HEK293 (cell line): ENCODE results near the gene DDX54.

Experiments
- CTCF ChIA-PET: fragments of 350-600 bp; formaldehyde crosslinking; extraction: SDS; loops from one replicate; lab custom pipeline; 2021; ENCODE audit warnings: antibody characterized with exemption; lab: Yijun Ruan, JAX
- POLR2A ChIA-PET: fragments of 300-600 bp; formaldehyde crosslinking; extraction: SDS; loops from one replicate; lab custom pipeline; 2020; ENCODE audit warnings: antibody characterized with exemption, inconsistent platforms; lab: Yijun Ruan, JAX
- H3K27ac ChIP-seq: fragments of 200-500 bp; sonication (Bioruptor generic); 2 replicates; pipeline ENCODE4 v1.5.1; 2014; ENCODE audit warnings: low read depth, low read length, control low read depth, inconsistent platforms; ENCODE audit errors: extremely low read depth
- H3K36me3 ChIP-seq, 2 experiments: fragments of 200-500 bp in 1 of 2; sonication (Bioruptor generic) in 1 of 2; 1 replicate in 1 of 2; 2 replicates in 1 of 2; pipeline ENCODE4 v1.5.1; 2014 to 2017; ENCODE audit warnings: inconsistent platforms in 2 of 2, low read length in 2 of 2; ENCODE audit not compliant: control insufficient read depth in 2 of 2, insufficient read depth in 1 of 2
- H3K4me1 ChIP-seq: fragments of 200-500 bp; sonication (Bioruptor generic); 2 replicates; pipeline ENCODE4 v1.5.1; 2014; ENCODE audit warnings: mild to moderate bottlenecking, low read length, inconsistent platforms; ENCODE audit not compliant: control insufficient read depth, insufficient read depth
- H3K4me3 ChIP-seq: 2 replicates; pipeline ENCODE4 v1.5.1; 2011; ENCODE audit warnings: low read depth, mild to moderate bottlenecking, control low read depth, low read length, moderate library complexity
- H3K9me3 ChIP-seq: fragments of 200-500 bp; sonication (Bioruptor generic); 2 replicates; pipeline ENCODE4 v1.5.1; 2014; ENCODE audit warnings: low read depth, low read length, inconsistent platforms; ENCODE audit not compliant: control insufficient read depth, insufficient read depth
- BCL6B ChIP-seq: fragments of 450-650 bp; formaldehyde crosslinking; IDR thresholded peaks from 2 replicates; pipeline ENCODE4 v1.5.1; 2017; ENCODE audit warnings: missing biosample characterization, missing genetic modification characterization
- GLIS1 ChIP-seq: fragments of 450-650 bp; formaldehyde crosslinking; IDR thresholded peaks from 2 replicates; pipeline ENCODE4 v1.5.1; 2016; ENCODE audit warnings: missing biosample characterization, missing genetic modification characterization
- GLIS2 ChIP-seq: fragments of 450-650 bp; formaldehyde crosslinking; IDR thresholded peaks from 2 replicates; pipeline ENCODE4 v1.5.1; 2016; ENCODE audit warnings: missing biosample characterization, missing genetic modification characterization
- KLF17 ChIP-seq: fragments of 450-650 bp; formaldehyde crosslinking; IDR thresholded peaks from 2 replicates; pipeline ENCODE4 v1.5.1; 2016; ENCODE audit warnings: missing biosample characterization, missing genetic modification characterization
- OSR2 ChIP-seq: fragments of 450-650 bp; formaldehyde crosslinking; IDR thresholded peaks from 2 replicates; pipeline ENCODE4 v1.5.1; 2016; ENCODE audit warnings: missing biosample characterization, missing genetic modification characterization
- PRDM10 ChIP-seq: fragments of 450-650 bp; formaldehyde crosslinking; IDR thresholded peaks from 2 replicates; pipeline ENCODE4 v1.5.1; 2016; ENCODE audit warnings: missing biosample characterization, missing genetic modification characterization
- TRIM28 ChIP-seq: IDR thresholded peaks from 2 replicates; pipeline ENCODE4 v1.6.1; 2011; ENCODE audit warnings: low read length, control low read depth, borderline replicate concordance
- ZBTB44 ChIP-seq: fragments of 450-650 bp; IDR thresholded peaks from 2 replicates; pipeline ENCODE4 v1.5.1; 2018; ENCODE audit warnings: missing biosample characterization, mild to moderate bottlenecking, missing genetic modification characterization
- ZNF184 ChIP-seq: fragments of 450-650 bp; IDR thresholded peaks from 2 replicates; pipeline ENCODE4 v1.5.1; 2018; ENCODE audit warnings: missing biosample characterization, mild to moderate bottlenecking, missing genetic modification characterization
- ZNF223 ChIP-seq: fragments of 450-650 bp; formaldehyde crosslinking; IDR thresholded peaks from 2 replicates; pipeline ENCODE4 v1.5.1; 2016; ENCODE audit warnings: missing biosample characterization, missing genetic modification characterization
- ZNF311 ChIP-seq: fragments of 450-650 bp; formaldehyde crosslinking; IDR thresholded peaks from 2 replicates; pipeline ENCODE4 v1.5.1; 2017; ENCODE audit warnings: missing biosample characterization, missing genetic modification characterization, borderline replicate concordance
- ZNF324 ChIP-seq: fragments of 450-650 bp; formaldehyde crosslinking; IDR thresholded peaks from 2 replicates; pipeline ENCODE4 v1.5.1; 2016; ENCODE audit warnings: missing biosample characterization, missing genetic modification characterization
- ZNF350 ChIP-seq: fragments of 450-650 bp; formaldehyde crosslinking; IDR thresholded peaks from 2 replicates; pipeline ENCODE4 v1.5.0; 2017; ENCODE audit warnings: missing biosample characterization, mild to moderate bottlenecking, missing genetic modification characterization
- ZNF423 ChIP-seq: fragments of 450-650 bp; formaldehyde crosslinking; IDR thresholded peaks from 2 replicates; pipeline ENCODE4 v1.5.1; 2016; ENCODE audit warnings: missing biosample characterization, missing genetic modification characterization
- ZNF433 ChIP-seq: fragments of 450-650 bp; formaldehyde crosslinking; IDR thresholded peaks from 2 replicates; pipeline ENCODE4 v1.5.1; 2016; ENCODE audit warnings: missing biosample characterization, missing genetic modification characterization, low read depth
- ZNF510 ChIP-seq: fragments of 450-650 bp; formaldehyde crosslinking; IDR thresholded peaks from 2 replicates; pipeline ENCODE4 v1.5.1; 2018; ENCODE audit warnings: mild to moderate bottlenecking, missing genetic modification characterization, missing biosample characterization; ENCODE audit not compliant: insufficient replicate concordance
- ZNF791 ChIP-seq: fragments of 450-650 bp; formaldehyde crosslinking; IDR thresholded peaks from 2 replicates; pipeline ENCODE4 v1.5.1; 2016; ENCODE audit warnings: missing biosample characterization, missing genetic modification characterization
- ZSCAN5A ChIP-seq: fragments of 450-650 bp; formaldehyde crosslinking; IDR thresholded peaks from 2 replicates; pipeline ENCODE4 v1.5.1; 2016; ENCODE audit warnings: missing biosample characterization, missing genetic modification characterization
- ZXDB ChIP-seq: fragments of 450-650 bp; formaldehyde crosslinking; IDR thresholded peaks from 2 replicates; pipeline ENCODE4 v1.5.1; 2016; ENCODE audit warnings: missing biosample characterization, missing genetic modification characterization

Gene DDX54

GRCh38 chr12:113185180-113186032 is at the start of gene DDX54, which contains the start of gene RITA1 (continued):
- peak; percentile 100 for TF ChIP-seq PRDM10 (tag by site-specific recombination)
- TF ChIP-seq ZSCAN5A (tag by site-specific recombination), result peak; percentile 80; the same call in 1 of the 2 replicates
- peak; percentile 96 for TF ChIP-seq ZXDB (tag by site-specific recombination)
- TF ChIP-seq GLIS1 (tag by site-specific recombination), result peak; percentile 94
- no peak for TF ChIP-seq ZNF510 (tag by site-specific recombination)

- H3K36me3 ChIP-seq, result peaks cover 0 to 34% of the 10 kb centered on the region in 2 experiments; a peak in 1 of 3 replicates
- POLR2A ChIA-PET, result interaction anchor here (1.4 kb wide), 1 partner anchor 11 kb away, joined by 5 read pairs; no protein-coding TSS in a partner anchor
Measured at GRCh38 chr12:113234483-113234882, 49.2 kb upstream of the DDX54 start.

GRCh38 chr12:113233967-113234366 is 48.7 kb upstream of the DDX54 start:
- ChIA-PET CTCF (no interaction called here), POLR2A (interaction anchor here (1.2 kb wide), 1 partner anchor 12 kb away, joined by 3 read pairs; no protein-coding TSS in a partner anchor)
- Histone ChIP-seq H3K4me3 (no peak overlapping the region), H3K36me3 (peaks cover 0 to 34% of the 10 kb centered on the region in 2 experiments; a peak in 1 of 3 replicates), H3K4me1 (no peaks in the 10 kb centered on the region), H3K27ac (no peak overlapping the region), H3K9me3 (no peaks in the 10 kb centered on the region)
- TF ChIP-seq ZNF223 (tag by site-specific recombination) (no peak), KLF17 (tag by site-specific recombination) (no peak), ZBTB44 (tag by site-specific recombination) (no peak), ZNF791 (tag by site-specific recombination) (no peak), TRIM28 (no peak), ZNF350 (tag by site-specific recombination) (no peak), BCL6B (tag by site-specific recombination) (no peak), GLIS2 (tag by site-specific recombination) (no peak), ZNF423 (tag by site-specific recombination) (no peak), ZNF433 (tag by site-specific recombination) (no peak), OSR2 (tag by site-specific recombination) (no peak), ZNF184 (tag by site-specific recombination) (no peak)

More at GRCh38 chr12:113234483-113234882, 49.2 kb upstream of the DDX54 start:
- TF ChIP-seq ZNF324 (tag by site-specific recombination) (no peak), GLIS1 (tag by site-specific recombination) (peak; percentile 84), ZNF311 (tag by site-specific recombination) (no peak)
- TF ChIP-seq, all 188 proteins: peak for 1
- no peak overlapping the region for H3K4me3 ChIP-seq
- H3K27ac ChIP-seq, result no peak overlapping the region
- H3K4me1 ChIP-seq, result no peaks in the 10 kb centered on the region
- H3K9me3 ChIP-seq, result no peaks in the 10 kb centered on the region
- CTCF ChIA-PET, result no interaction called here
